GM23338 (cell line): ENCODE results near the gene TDP2. TPM values are rescaled to one million over a fixed set of nuclear protein-coding genes. Genes with fewer than 3 reads are reported as not detected.

Experiments
- ATAC-seq: fragments of 200-7000 bp; cut with Tn5 transposase; 3 replicates; pipeline ENCODE4 v1.9.1; 2020
- DNase-seq: peaks from one replicate; pipeline ENCODE4 v3.0.0-alpha.2; 2015; ENCODE audit warnings: low spot score
- H2AFZ ChIP-seq: fragments of 200-600 bp; sonication (generic); 2 replicates; pipeline ENCODE4 v1.8.0; 2016; ENCODE audit warnings: antibody characterized with exemption, mild to moderate bottlenecking, moderate library complexity
- H3F3A ChIP-seq: fragments of 200-600 bp; sonication (generic); replicated peaks from 2 replicates; pipeline ENCODE4 v1.8.0; 2017; ENCODE audit warnings: antibody characterized with exemption, mixed run types, low read depth
- H3K27ac ChIP-seq: fragments of 200-600 bp; sonication (generic); 2 replicates; pipeline ENCODE4 v1.6.1; 2016; ENCODE audit warnings: low read depth
- H3K27me3 ChIP-seq: fragments of 200-600 bp; sonication (generic); 2 replicates; pipeline ENCODE4 v1.8.0; 2016; ENCODE audit warnings: mild to moderate bottlenecking, mixed run types, moderate library complexity; ENCODE audit not compliant: insufficient read depth
- H3K36me3 ChIP-seq: fragments of 200-600 bp; sonication (generic); 2 replicates; pipeline ENCODE4 v1.8.0; 2016; ENCODE audit warnings: mild to moderate bottlenecking; ENCODE audit not compliant: insufficient read depth
- H3K4me1 ChIP-seq: fragments of 200-600 bp; sonication (generic); 2 replicates; pipeline ENCODE4 v1.8.0; 2016; ENCODE audit warnings: mild to moderate bottlenecking, moderate library complexity; ENCODE audit not compliant: insufficient read depth
- H3K4me2 ChIP-seq: fragments of 200-600 bp; sonication (generic); 2 replicates; pipeline ENCODE4 v1.7.1; 2017; ENCODE audit warnings: mixed run types
- H3K4me3 ChIP-seq: fragments of 200-600 bp; sonication (generic); 2 replicates; pipeline ENCODE4 v1.6.1; 2016; ENCODE audit warnings: mixed run types
- H3K79me2 ChIP-seq: fragments of 200-600 bp; sonication (generic); replicated peaks from 2 replicates; pipeline ENCODE4 v1.8.0; 2017; ENCODE audit warnings: mild to moderate bottlenecking; ENCODE audit not compliant: insufficient read depth
- H3K9me2 ChIP-seq: fragments of 200-600 bp; sonication (generic); 2 replicates; pipeline ENCODE4 v1.8.0; 2017; ENCODE audit not compliant: insufficient read depth
- H4K20me1 ChIP-seq: fragments of 200-600 bp; sonication (generic); replicated peaks from 2 replicates; pipeline ENCODE4 v1.8.0; 2017; ENCODE audit warnings: mild to moderate bottlenecking; ENCODE audit not compliant: insufficient read depth
- H3K27ac Mint-ChIP-seq: 2 replicates; pipeline ENCODE4 v1.8.0; 2020; ENCODE audit warnings: inconsistent platforms, mild to moderate bottlenecking, moderate library complexity, mixed read lengths
- H3K27me3 Mint-ChIP-seq: 3 replicates; pipeline ENCODE4 v1.8.0; 2022; ENCODE audit warnings: low read depth, mild to moderate bottlenecking, moderate library complexity, mixed read lengths, inconsistent platforms; ENCODE audit not compliant: insufficient read depth, poor library complexity
- H3K36me3 Mint-ChIP-seq: 3 replicates; pipeline ENCODE4 v1.8.0; 2021; ENCODE audit warnings: low read depth, mild to moderate bottlenecking, inconsistent platforms, moderate library complexity, mixed read lengths
- H3K4me1 Mint-ChIP-seq: 3 replicates; pipeline ENCODE4 v1.8.0; 2020; ENCODE audit warnings: mild to moderate bottlenecking, inconsistent platforms, mixed read lengths
- H3K4me3 Mint-ChIP-seq: 3 replicates; pipeline ENCODE4 v1.8.0; 2021; ENCODE audit warnings: moderate library complexity, mild to moderate bottlenecking, inconsistent platforms, mixed read lengths
- H3K9me3 Mint-ChIP-seq: 3 replicates; pipeline ENCODE4 v1.8.0; 2020; ENCODE audit warnings: moderate library complexity, mild to moderate bottlenecking, inconsistent platforms, mixed read lengths
- CREB1 ChIP-seq: fragments of 250-450 bp; sonication (Bioruptor Pico); IDR thresholded peaks from 2 replicates; pipeline ENCODE4 v1.5.0; 2020; ENCODE audit warnings: low read depth, mild to moderate bottlenecking, moderate library complexity
- EZH2 ChIP-seq: fragments of 200-600 bp; sonication (generic); IDR thresholded peaks from one replicate; pipeline ENCODE4 v1.8.0; 2017; ENCODE audit warnings: antibody characterized with exemption, mild to moderate bottlenecking, low read depth; ENCODE audit not compliant: unreplicated experiment
- JUNB ChIP-seq: IDR thresholded peaks from one replicate; pipeline ENCODE4 v1.6.1; 2016; ENCODE audit warnings: antibody characterized with exemption; ENCODE audit not compliant: unreplicated experiment
- NANOG ChIP-seq: IDR thresholded peaks from 2 replicates; pipeline ENCODE4 v1.6.1; 2016; ENCODE audit warnings: antibody characterized with exemption, borderline replicate concordance
- ZNF331 ChIP-seq: fragments of 250-450 bp; sonication (Bioruptor Pico); IDR thresholded peaks from 2 replicates; pipeline ENCODE4 v1.5.0; 2020; ENCODE audit warnings: low read depth, mild to moderate bottlenecking, moderate library complexity
- polyA plus RNA-seq: library from polyadenylated mRNA; unstranded; fragments of >200 nt; fragmentation: Nextera tagmentation; extraction: Ambion mirVana; gene quantifications from 2 replicates; pipeline ENCODE4 v1.2.1, GENCODE V29; 2016
- total RNA-seq: library from RNA; depleted of rRNA; stranded (reverse); fragments of >200 nt; shearing (Covaris generic); gene quantifications from 2 replicates; pipeline ENCODE4 v1.2.3, GENCODE V29; 2014
- TF ChIP-seq, protein P1 (sequence below): IDR thresholded peaks from 2 replicates; pipeline ENCODE4 v1.6.1; 2016; ENCODE audit warnings: antibody characterized with exemption
- TF ChIP-seq, protein P2 (sequence below): IDR thresholded peaks from one replicate; pipeline ENCODE4 v1.6.1; 2018; ENCODE audit warnings: antibody characterized with exemption; ENCODE audit not compliant: unreplicated experiment
- TF ChIP-seq, protein P3 (sequence below), 2 experiments: fragments of 200-600 bp in 1 of 2; sonication (generic) in 1 of 2; conservative IDR thresholded peaks; 2 replicates each; pipeline versions ENCODE4 v1.5.1 to v1.6.1; 2016 to 2017; ENCODE audit warnings: antibody characterized with exemption in 2 of 2, low read depth in 2 of 2, mild to moderate bottlenecking in 2 of 2, moderate library complexity in 1 of 2

The TDP2 gene
- total and polyA plus RNA-seq, 2 experiments from 2014 or later, result 46.8 to 47.8 TPM

DNA sequence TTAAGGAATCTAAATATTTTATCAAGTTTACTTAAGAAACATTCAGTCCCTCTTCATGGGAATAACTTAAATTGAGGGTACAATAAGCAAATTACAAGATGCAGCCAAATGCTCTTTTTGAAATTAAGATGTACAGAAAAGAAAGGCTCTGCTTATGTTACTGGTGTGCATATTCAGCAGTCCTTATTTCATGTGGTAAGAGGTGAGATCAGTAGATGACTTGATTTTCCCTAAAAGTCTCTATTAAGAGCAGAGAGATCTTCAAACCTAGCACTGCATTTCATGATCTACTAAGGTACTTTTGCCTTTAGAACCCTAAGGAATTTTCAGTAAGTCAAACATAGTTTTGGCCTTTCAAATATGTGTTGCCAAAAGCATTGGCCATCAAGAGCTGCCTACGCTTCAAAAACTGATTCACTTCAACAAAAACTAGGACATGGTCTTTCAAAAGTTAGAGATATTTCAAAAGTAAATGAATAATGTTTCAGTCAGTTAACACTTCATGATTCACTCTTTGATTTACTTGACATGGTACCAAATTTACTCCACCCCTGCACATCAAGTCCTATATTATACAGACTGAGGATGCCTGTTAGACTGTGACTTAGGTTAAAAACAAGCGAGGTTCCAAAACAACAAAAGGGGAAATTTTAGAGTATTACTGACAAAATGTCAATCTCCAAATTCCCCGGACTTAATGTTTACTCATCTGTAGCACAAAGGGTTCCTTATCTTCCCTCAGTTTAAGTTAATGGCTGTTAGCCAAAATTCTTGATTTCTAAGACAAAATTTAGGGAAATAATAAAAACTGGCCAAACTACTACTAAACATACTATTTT is 33.0 kb upstream of the TDP2 start:
- H3K27ac Mint-ChIP-seq, result no peak overlapping the region

More for the DNA sequence above, 33.0 kb upstream of the TDP2 start:
- Histone ChIP-seq H4K20me1 (0 out of 2 replicates have a peak, but pooled peaks cover 5% of the 10 kb centered on the region), H3K36me3 (peaks cover 23% of the 10 kb centered on the region), H3K27ac (peak overlapping the region; percentile 2; the same call in 1 of the 2 replicates), H3K27me3 (no peaks in the 10 kb centered on the region), H3F3A (peaks cover 25% of the 10 kb centered on the region; the same call in 1 of the 2 replicates), H2AFZ (no peak overlapping the region), H3K79me2 (no peaks in the 10 kb centered on the region), H3K4me1 (no peaks in the 10 kb centered on the region), H3K4me2 (no peak overlapping the region), H3K9me2 (no peaks in the 10 kb centered on the region), H3K4me3 (no peak overlapping the region)
- no peak overlapping the region for H3K4me3 Mint-ChIP-seq
- peaks cover 8% of the 10 kb centered on the region for H3K4me1 Mint-ChIP-seq
- DNase-seq (no peak), ATAC-seq (no peak)
- TF ChIP-seq EZH2 (no peak), CREB1 (CRISPR knock-in tag) (no peak), NANOG (no peak), JUNB (no peak), ZNF331 (no peak)
- TF ChIP-seq, protein P1, sequence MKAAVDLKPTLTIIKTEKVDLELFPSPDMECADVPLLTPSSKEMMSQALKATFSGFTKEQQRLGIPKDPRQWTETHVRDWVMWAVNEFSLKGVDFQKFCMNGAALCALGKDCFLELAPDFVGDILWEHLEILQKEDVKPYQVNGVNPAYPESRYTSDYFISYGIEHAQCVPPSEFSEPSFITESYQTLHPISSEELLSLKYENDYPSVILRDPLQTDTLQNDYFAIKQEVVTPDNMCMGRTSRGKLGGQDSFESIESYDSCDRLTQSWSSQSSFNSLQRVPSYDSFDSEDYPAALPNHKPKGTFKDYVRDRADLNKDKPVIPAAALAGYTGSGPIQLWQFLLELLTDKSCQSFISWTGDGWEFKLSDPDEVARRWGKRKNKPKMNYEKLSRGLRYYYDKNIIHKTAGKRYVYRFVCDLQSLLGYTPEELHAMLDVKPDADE, result no peak
- TF ChIP-seq, protein P2, sequence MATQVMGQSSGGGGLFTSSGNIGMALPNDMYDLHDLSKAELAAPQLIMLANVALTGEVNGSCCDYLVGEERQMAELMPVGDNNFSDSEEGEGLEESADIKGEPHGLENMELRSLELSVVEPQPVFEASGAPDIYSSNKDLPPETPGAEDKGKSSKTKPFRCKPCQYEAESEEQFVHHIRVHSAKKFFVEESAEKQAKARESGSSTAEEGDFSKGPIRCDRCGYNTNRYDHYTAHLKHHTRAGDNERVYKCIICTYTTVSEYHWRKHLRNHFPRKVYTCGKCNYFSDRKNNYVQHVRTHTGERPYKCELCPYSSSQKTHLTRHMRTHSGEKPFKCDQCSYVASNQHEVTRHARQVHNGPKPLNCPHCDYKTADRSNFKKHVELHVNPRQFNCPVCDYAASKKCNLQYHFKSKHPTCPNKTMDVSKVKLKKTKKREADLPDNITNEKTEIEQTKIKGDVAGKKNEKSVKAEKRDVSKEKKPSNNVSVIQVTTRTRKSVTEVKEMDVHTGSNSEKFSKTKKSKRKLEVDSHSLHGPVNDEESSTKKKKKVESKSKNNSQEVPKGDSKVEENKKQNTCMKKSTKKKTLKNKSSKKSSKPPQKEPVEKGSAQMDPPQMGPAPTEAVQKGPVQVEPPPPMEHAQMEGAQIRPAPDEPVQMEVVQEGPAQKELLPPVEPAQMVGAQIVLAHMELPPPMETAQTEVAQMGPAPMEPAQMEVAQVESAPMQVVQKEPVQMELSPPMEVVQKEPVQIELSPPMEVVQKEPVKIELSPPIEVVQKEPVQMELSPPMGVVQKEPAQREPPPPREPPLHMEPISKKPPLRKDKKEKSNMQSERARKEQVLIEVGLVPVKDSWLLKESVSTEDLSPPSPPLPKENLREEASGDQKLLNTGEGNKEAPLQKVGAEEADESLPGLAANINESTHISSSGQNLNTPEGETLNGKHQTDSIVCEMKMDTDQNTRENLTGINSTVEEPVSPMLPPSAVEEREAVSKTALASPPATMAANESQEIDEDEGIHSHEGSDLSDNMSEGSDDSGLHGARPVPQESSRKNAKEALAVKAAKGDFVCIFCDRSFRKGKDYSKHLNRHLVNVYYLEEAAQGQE, result no peak
- TF ChIP-seq, protein P3, sequence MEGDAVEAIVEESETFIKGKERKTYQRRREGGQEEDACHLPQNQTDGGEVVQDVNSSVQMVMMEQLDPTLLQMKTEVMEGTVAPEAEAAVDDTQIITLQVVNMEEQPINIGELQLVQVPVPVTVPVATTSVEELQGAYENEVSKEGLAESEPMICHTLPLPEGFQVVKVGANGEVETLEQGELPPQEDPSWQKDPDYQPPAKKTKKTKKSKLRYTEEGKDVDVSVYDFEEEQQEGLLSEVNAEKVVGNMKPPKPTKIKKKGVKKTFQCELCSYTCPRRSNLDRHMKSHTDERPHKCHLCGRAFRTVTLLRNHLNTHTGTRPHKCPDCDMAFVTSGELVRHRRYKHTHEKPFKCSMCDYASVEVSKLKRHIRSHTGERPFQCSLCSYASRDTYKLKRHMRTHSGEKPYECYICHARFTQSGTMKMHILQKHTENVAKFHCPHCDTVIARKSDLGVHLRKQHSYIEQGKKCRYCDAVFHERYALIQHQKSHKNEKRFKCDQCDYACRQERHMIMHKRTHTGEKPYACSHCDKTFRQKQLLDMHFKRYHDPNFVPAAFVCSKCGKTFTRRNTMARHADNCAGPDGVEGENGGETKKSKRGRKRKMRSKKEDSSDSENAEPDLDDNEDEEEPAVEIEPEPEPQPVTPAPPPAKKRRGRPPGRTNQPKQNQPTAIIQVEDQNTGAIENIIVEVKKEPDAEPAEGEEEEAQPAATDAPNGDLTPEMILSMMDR (conservative IDR thresholded peaks at IDR 0.05; ENCODE audit: low read depth in 2 of 2), result no peak
- H3K27me3 Mint-ChIP-seq, result no peaks in the 10 kb centered on the region
- H3K36me3 Mint-ChIP-seq, result peaks cover 57% of the 10 kb centered on the region
- no peaks in the 10 kb centered on the region for H3K9me3 Mint-ChIP-seq
